Measurements from ENCODE around the gene CRACDL. TPM values are rescaled to one million over a fixed set of nuclear protein-coding genes. Genes with fewer than 3 reads are reported as not detected.

The CRACDL gene
- polyA plus RNA-seq, 1 of the 3 experiments (the other 2 are of a cell fraction): not detected

- CTCF ChIA-PET: interaction anchor here (0.7 to 2.0 kb wide), 10 partner anchors 9 to 172 kb away, joined by 3 to 13 read pairs (median 4); no protein-coding TSS in a partner anchor
Observed at GRCh38 chr2:98821629-98822135, 114.3 kb downstream of the CRACDL start.

More at GRCh38 chr2:98821629-98822135, 114.3 kb downstream of the CRACDL start:
- Histone ChIP-seq H3K9ac (no peak overlapping the region), H3K27me3 (ENCODE audit: insufficient read depth) (peaks cover 10% of the 10 kb centered on the region; the same call in 1 of the 2 replicates), H3K9me2 (no peaks in the 10 kb centered on the region), H3K4me2 (no peak overlapping the region), H3K9me3 (no peaks in the 10 kb centered on the region), H3K79me2 (ENCODE audit: insufficient read depth) (no peaks in the 10 kb centered on the region), H3K4me3 (ENCODE audit: low read depth in 2 of 2, low read length in 1 of 2) (no peak overlapping the region), H2AFZ (ENCODE audit: low read depth) (no peak overlapping the region), H3K4me1 (ENCODE audit: control insufficient read depth in 1 of 2, insufficient read depth in 2 of 2, low read depth in 1 of 2, low read length in 1 of 2) (peaks cover 0 to 12% of the 10 kb centered on the region in 2 experiments; a peak in 1 of 4 replicates), H3K36me3 (replicated peaks in 1 of 2; ENCODE audit: control insufficient read depth in 1 of 2, insufficient read depth in 2 of 2, low read length in 1 of 2) (no peaks in the 10 kb centered on the region), H3K27ac (ENCODE audit: low read depth in 2 of 2, low read length in 1 of 2) (no peak overlapping the region), H4K20me1 (ENCODE audit: insufficient read depth) (no peaks in the 10 kb centered on the region), H3F3A (replicated peaks; ENCODE audit: insufficient read depth) (no peaks in the 10 kb centered on the region)
- TF ChIP-seq, protein P1, sequence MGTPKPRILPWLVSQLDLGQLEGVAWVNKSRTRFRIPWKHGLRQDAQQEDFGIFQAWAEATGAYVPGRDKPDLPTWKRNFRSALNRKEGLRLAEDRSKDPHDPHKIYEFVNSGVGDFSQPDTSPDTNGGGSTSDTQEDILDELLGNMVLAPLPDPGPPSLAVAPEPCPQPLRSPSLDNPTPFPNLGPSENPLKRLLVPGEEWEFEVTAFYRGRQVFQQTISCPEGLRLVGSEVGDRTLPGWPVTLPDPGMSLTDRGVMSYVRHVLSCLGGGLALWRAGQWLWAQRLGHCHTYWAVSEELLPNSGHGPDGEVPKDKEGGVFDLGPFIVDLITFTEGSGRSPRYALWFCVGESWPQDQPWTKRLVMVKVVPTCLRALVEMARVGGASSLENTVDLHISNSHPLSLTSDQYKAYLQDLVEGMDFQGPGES (IDR thresholded peaks at IDR 0.05; ENCODE audit: low read depth, low read length): no peak
- TF ChIP-seq, protein P2, sequence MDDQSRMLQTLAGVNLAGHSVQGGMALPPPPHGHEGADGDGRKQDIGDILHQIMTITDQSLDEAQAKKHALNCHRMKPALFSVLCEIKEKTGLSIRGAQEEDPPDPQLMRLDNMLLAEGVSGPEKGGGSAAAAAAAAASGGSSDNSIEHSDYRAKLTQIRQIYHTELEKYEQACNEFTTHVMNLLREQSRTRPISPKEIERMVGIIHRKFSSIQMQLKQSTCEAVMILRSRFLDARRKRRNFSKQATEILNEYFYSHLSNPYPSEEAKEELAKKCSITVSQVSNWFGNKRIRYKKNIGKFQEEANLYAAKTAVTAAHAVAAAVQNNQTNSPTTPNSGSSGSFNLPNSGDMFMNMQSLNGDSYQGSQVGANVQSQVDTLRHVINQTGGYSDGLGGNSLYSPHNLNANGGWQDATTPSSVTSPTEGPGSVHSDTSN (IDR thresholded peaks at IDR 0.05): no peak
- TF ChIP-seq FOXM1 (IDR thresholded peaks at IDR 0.05; ENCODE audit: low read depth) (no peak), RCOR1 (IDR thresholded peaks at IDR 0.05; ENCODE audit: low read length) (no peak), FOXJ3 (CRISPR knock-in tag; IDR thresholded peaks at IDR 0.05) (no peak), CHD2 (IDR thresholded peaks at IDR 0.05; ENCODE audit: low read length, partially characterized antibody) (no peak), MXI1 (IDR thresholded peaks at IDR 0.05; ENCODE audit: low read depth, low read length) (no peak), EZH2phosphoT487 (IDR thresholded peaks at IDR 0.05; ENCODE audit: borderline replicate concordance, low read depth) (no peak), USF1 (IDR thresholded peaks at IDR 0.05; ENCODE audit: borderline replicate concordance, low read depth) (no peak), SMC3 (IDR thresholded peaks at IDR 0.05; ENCODE audit: low read depth, low read length) (no peak), TAF1 (IDR thresholded peaks at IDR 0.05; ENCODE audit: borderline replicate concordance, low read depth, low read length) (no peak), MEF2A (IDR thresholded peaks at IDR 0.05; ENCODE audit: borderline replicate concordance, low read depth) (no peak)
- TF ChIP-seq, protein P3, sequence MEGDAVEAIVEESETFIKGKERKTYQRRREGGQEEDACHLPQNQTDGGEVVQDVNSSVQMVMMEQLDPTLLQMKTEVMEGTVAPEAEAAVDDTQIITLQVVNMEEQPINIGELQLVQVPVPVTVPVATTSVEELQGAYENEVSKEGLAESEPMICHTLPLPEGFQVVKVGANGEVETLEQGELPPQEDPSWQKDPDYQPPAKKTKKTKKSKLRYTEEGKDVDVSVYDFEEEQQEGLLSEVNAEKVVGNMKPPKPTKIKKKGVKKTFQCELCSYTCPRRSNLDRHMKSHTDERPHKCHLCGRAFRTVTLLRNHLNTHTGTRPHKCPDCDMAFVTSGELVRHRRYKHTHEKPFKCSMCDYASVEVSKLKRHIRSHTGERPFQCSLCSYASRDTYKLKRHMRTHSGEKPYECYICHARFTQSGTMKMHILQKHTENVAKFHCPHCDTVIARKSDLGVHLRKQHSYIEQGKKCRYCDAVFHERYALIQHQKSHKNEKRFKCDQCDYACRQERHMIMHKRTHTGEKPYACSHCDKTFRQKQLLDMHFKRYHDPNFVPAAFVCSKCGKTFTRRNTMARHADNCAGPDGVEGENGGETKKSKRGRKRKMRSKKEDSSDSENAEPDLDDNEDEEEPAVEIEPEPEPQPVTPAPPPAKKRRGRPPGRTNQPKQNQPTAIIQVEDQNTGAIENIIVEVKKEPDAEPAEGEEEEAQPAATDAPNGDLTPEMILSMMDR (IDR thresholded peaks at IDR 0.05): no peak
- DNase-seq: no peak
- 97% methylated on average over 29 of the region's 38 CpGs for WGBS (ENCODE audit: low lambda C conversion rate)
- POLR2A ChIA-PET: no interaction called here

All from SK-N-SH (cell line).